G401.6 (cell line): ENCODE results near the gene RCE1.

Experiments
- FAIRE-seq: peaks from 2 replicates; lab custom pipeline; 2012; peaks lifted over from hg19 to GRCh38; lab: Jason Lieb, UNC

Gene RCE1

GRCh38 chr11:66857234-66857926 lies 14.1 kb downstream of the RCE1 start:
- FAIRE-seq = no peak

- FAIRE-seq = no peak
Measured at GRCh38 chr11:66857927-66858185, 14.6 kb downstream of the RCE1 start.

- no peak for FAIRE-seq
Measured at GRCh38 chr11:66858186-66858938, 15.1 kb downstream of the RCE1 start.

GRCh38 chr11:66858939-66859685 lies 15.9 kb downstream of the RCE1 start:
- no peak for FAIRE-seq

- no peak for FAIRE-seq
Measured at GRCh38 chr11:66859686-66860448, 16.6 kb downstream of the RCE1 start.

- no peak for FAIRE-seq
Measured at GRCh38 chr11:66860449-66860831, 17.2 kb downstream of the RCE1 start.

GRCh38 chr11:66861038-66861773 lies 18.0 kb downstream of the RCE1 start:
- FAIRE-seq = no peak

- no peak for FAIRE-seq
Measured at GRCh38 chr11:66861774-66862558, 18.7 kb downstream of the RCE1 start.

GRCh38 chr11:66862559-66863037 lies 19.4 kb downstream of the RCE1 start:
- FAIRE-seq = no peak

- no peak for FAIRE-seq
Measured at GRCh38 chr11:66863428-66864125, 20.3 kb downstream of the RCE1 start.

- no peak for FAIRE-seq
Measured at GRCh38 chr11:66864172-66864901, 21.1 kb downstream of the RCE1 start.

GRCh38 chr11:66864924-66865697 lies 21.9 kb downstream of the RCE1 start:
- peak; percentile 31 for FAIRE-seq

- FAIRE-seq = no peak
Measured at GRCh38 chr11:66866007-66866406, 22.8 kb downstream of the RCE1 start.

- FAIRE-seq = no peak
Measured at GRCh38 chr11:66866511-66866986, 23.3 kb downstream of the RCE1 start.

- FAIRE-seq = no peak
Measured at GRCh38 chr11:66867425-66868040, 24.3 kb downstream of the RCE1 start.

- no peak for FAIRE-seq
Measured at GRCh38 chr11:66868082-66868725, 25.0 kb downstream of the RCE1 start.

GRCh38 chr11:66868726-66869566 lies 25.7 kb downstream of the RCE1 start:
- no peak for FAIRE-seq
